GM13976 (cell line): ENCODE data around the gene MGAT4C.

Source experiments
- DNase-seq: peaks from one replicate; pipeline ENCODE4 v3.0.0; 2012; ENCODE audit warnings: low spot score
- in situ Hi-C: fragments of 300-500 bp; cut with MboI; formaldehyde crosslinking; loops from one replicate; pipeline ENCODE4 v1.12.0; 2022; ENCODE audit warnings: low sequenced_read_pairs, mixed read lengths, inconsistent platforms; ENCODE audit not compliant: unreplicated experiment
- TF ChIP-seq, protein P1 (sequence below): IDR thresholded peaks from 2 replicates; pipeline ENCODE4 v1.5.1; 2012; ENCODE audit warnings: borderline replicate concordance, mild to moderate bottlenecking; ENCODE audit not compliant: insufficient read depth; ENCODE audit errors: extremely low read depth, missing control alignments, control extremely low read depth

MGAT4C gene

GRCh38 chr12:86257134-86257533, 943 bp upstream of the MGAT4C start:
- TF ChIP-seq, protein P1, sequence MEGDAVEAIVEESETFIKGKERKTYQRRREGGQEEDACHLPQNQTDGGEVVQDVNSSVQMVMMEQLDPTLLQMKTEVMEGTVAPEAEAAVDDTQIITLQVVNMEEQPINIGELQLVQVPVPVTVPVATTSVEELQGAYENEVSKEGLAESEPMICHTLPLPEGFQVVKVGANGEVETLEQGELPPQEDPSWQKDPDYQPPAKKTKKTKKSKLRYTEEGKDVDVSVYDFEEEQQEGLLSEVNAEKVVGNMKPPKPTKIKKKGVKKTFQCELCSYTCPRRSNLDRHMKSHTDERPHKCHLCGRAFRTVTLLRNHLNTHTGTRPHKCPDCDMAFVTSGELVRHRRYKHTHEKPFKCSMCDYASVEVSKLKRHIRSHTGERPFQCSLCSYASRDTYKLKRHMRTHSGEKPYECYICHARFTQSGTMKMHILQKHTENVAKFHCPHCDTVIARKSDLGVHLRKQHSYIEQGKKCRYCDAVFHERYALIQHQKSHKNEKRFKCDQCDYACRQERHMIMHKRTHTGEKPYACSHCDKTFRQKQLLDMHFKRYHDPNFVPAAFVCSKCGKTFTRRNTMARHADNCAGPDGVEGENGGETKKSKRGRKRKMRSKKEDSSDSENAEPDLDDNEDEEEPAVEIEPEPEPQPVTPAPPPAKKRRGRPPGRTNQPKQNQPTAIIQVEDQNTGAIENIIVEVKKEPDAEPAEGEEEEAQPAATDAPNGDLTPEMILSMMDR: no peak
- DNase-seq: no peak
- in situ Hi-C loops: no loop called here

- no peak for DNase-seq
- in situ Hi-C loops: no loop called here
- TF ChIP-seq, protein P1: no peak
Measured at GRCh38 chr12:86254399-86255107, 1.6 kb downstream of the MGAT4C start.

DNA sequence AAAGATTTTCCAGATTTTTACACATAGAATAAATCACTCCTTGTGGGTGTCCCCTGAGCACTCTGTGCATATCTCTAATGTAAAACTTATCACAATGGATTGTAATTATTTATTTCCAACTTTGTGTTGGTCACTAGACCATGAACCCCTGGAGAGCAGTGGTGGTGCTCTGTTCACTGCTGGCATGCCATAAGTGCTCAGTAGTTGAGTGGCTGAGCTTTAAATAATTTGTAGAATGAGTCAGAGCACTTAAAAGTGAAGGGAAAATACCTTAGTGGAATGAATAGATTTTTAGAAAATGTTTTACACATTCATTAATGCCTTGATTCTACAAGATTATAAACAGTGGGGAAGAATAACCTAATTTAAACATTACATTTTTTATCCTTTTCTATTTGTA, 6.3 kb downstream of the MGAT4C start:
- TF ChIP-seq, protein P1: no peak
- in situ Hi-C loops: no loop called here
- no peak for DNase-seq

DNA sequence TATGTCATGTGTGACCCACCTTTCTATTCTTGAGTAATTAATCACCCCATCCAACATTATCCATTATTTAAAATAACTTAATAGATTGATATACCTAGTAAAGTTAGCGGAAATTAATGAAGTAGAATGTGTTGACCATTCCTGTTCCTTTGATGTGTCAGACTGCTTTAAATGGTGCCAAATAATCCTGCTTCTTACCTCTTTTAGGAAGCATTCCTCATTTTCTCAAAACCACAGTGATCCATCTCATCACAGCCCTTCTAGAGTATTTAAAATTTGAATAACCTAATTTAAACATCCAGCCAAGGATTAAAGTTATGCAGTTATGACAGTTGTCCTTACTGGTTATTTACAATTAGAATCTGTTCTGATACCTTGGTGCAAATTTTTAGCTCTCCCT, 6.9 kb downstream of the MGAT4C start:
- in situ Hi-C loops: no loop called here
- DNase-seq: no peak

GRCh38 chr12:86247871-86248270, 8.3 kb downstream of the MGAT4C start:
- no peak for DNase-seq
- TF ChIP-seq, protein P1: no peak
- in situ Hi-C loops: no loop called here

More for the DNA sequence above, 6.9 kb downstream of the MGAT4C start:
- TF ChIP-seq, protein P1: no peak

- DNase-seq: no peak
- TF ChIP-seq, protein P1: no peak
- in situ Hi-C loops: no loop called here
Measured at GRCh38 chr12:86241600-86241999, 14.6 kb downstream of the MGAT4C start.
